Gastrocnemius medialis (tissue), 4 donors: ENCODE data around the gene DTL.

Experiments
- POLR2A ChIP-seq, 2 donors: fragments of 450-650 bp; IDR thresholded peaks; one replicate each; pipeline ENCODE4 v1.6.1; 2017; ENCODE audit warnings: antibody characterized with exemption in 2 of 2, mild to moderate bottlenecking in 2 of 2, moderate library complexity in 2 of 2
- TF ChIP-seq, protein P1 (sequence below), 5 experiments: fragments of 450-650 bp in 3 of 5; fragments of 200-600 bp in 2 of 5; sonication (generic) in 2 of 5; IDR thresholded peaks in 4 of 5; conservative IDR thresholded peaks in 1 of 5; 1 replicate in 4 of 5; 2 replicates in 1 of 5; pipeline ENCODE4 v1.5.1; 2016 to 2019; ENCODE audit warnings: antibody characterized with exemption in 5 of 5, mild to moderate bottlenecking in 3 of 5, moderate library complexity in 3 of 5

GRCh38 chr1:212082765-212083406 is 47.3 kb downstream of the DTL start:
- TF ChIP-seq, protein P1, sequence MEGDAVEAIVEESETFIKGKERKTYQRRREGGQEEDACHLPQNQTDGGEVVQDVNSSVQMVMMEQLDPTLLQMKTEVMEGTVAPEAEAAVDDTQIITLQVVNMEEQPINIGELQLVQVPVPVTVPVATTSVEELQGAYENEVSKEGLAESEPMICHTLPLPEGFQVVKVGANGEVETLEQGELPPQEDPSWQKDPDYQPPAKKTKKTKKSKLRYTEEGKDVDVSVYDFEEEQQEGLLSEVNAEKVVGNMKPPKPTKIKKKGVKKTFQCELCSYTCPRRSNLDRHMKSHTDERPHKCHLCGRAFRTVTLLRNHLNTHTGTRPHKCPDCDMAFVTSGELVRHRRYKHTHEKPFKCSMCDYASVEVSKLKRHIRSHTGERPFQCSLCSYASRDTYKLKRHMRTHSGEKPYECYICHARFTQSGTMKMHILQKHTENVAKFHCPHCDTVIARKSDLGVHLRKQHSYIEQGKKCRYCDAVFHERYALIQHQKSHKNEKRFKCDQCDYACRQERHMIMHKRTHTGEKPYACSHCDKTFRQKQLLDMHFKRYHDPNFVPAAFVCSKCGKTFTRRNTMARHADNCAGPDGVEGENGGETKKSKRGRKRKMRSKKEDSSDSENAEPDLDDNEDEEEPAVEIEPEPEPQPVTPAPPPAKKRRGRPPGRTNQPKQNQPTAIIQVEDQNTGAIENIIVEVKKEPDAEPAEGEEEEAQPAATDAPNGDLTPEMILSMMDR (IDR thresholded peaks at IDR 0.05 in 4 of 5, conservative IDR thresholded peaks at IDR 0.05 in 1 of 5) = no peak
- TF ChIP-seq POLR2A (IDR thresholded peaks at IDR 0.05) = no peak
